ENCODE data around the gene FAM107B. TPM values are rescaled to one million over a fixed set of nuclear protein-coding genes. Genes with fewer than 3 reads are reported as not detected.
"Not testable (repeated sequence)": the region's sequence is repeated elsewhere in the genome, so short reads cannot be mapped to it uniquely, and the experiment has no call there.

Gene FAM107B
- polyA plus RNA-seq, 3 donors = 80.1 to 108 (median 96.5) TPM

- DNase-seq = no peak
Observed at GRCh38 chr10:14742382-14742781, 32.3 kb downstream of the FAM107B start.

- no peak for DNase-seq
Observed at GRCh38 chr10:14740684-14741247, 33.9 kb downstream of the FAM107B start.

- no peak for DNase-seq
Observed at GRCh38 chr10:14737808-14738545, 36.7 kb downstream of the FAM107B start.

GRCh38 chr10:14736600-14737081, 38.1 kb downstream of the FAM107B start:
- DNase-seq = peak; percentile 53

- DNase-seq = no peak
Observed at GRCh38 chr10:14736043-14736442, 38.7 kb downstream of the FAM107B start.

- DNase-seq = no peak
Observed at GRCh38 chr10:14731875-14732512, 42.7 kb downstream of the FAM107B start.

- no peak for DNase-seq
Observed at GRCh38 chr10:14728346-14728745, 46.4 kb downstream of the FAM107B start.

- no peak for DNase-seq
Observed at GRCh38 chr10:14727924-14728323, 46.8 kb downstream of the FAM107B start.

- no peak for DNase-seq
Observed at GRCh38 chr10:14727465-14727864, 47.2 kb downstream of the FAM107B start.

- no peak for DNase-seq
Observed at GRCh38 chr10:14724931-14725330, 49.8 kb downstream of the FAM107B start.

- no peak for DNase-seq
Observed at GRCh38 chr10:14723052-14723689, 51.5 kb downstream of the FAM107B start.

- DNase-seq = no peak
Observed at GRCh38 chr10:14717552-14717951, 57.1 kb downstream of the FAM107B start.

- DNase-seq = no peak
Observed at GRCh38 chr10:14712991-14713424, 61.7 kb downstream of the FAM107B start.

GRCh38 chr10:14709344-14709743, 65.4 kb downstream of the FAM107B start:
- not testable (repeated sequence) for DNase-seq

GRCh38 chr10:14707481-14707880, 67.2 kb downstream of the FAM107B start:
- peak; percentile 22 for DNase-seq

- DNase-seq = peak; percentile 11
Observed at GRCh38 chr10:14705548-14706230, 69.0 kb downstream of the FAM107B start.

GRCh38 chr10:14703631-14704001, 71.1 kb downstream of the FAM107B start:
- no peak for DNase-seq

- no peak for DNase-seq
Observed at GRCh38 chr10:14701466-14701865, 73.2 kb downstream of the FAM107B start.

- DNase-seq = no peak
Observed at GRCh38 chr10:14700546-14700945, 74.2 kb downstream of the FAM107B start.

GRCh38 chr10:14699482-14699881, 75.2 kb downstream of the FAM107B start:
- no peak for DNase-seq

- no peak for DNase-seq
Observed at GRCh38 chr10:14698829-14699170, 75.9 kb downstream of the FAM107B start.

Data from renal pelvis (tissue), 4 donors.